Skin of body (tissue), 2 donors: ENCODE data around the gene SNX15. TPM values are rescaled to one million over a fixed set of nuclear protein-coding genes. Genes with fewer than 3 reads are reported as not detected.
"Not testable (repeated sequence)": the region's sequence is repeated elsewhere in the genome, so short reads cannot be mapped to it uniquely, and the experiment has no call there.

Experiments used
- DNase-seq: peaks from one replicate; lab custom pipeline; 2025; lab: John Stamatoyannopoulos, UW
- total RNA-seq: library from RNA; depleted of rRNA; stranded (reverse); fragments of >200 nt; gene quantifications from one replicate; pipeline ENCODE4 v1.2.3, GENCODE V29; 2014

SNX15 gene
- total RNA-seq, result 8.6 TPM

DNA sequence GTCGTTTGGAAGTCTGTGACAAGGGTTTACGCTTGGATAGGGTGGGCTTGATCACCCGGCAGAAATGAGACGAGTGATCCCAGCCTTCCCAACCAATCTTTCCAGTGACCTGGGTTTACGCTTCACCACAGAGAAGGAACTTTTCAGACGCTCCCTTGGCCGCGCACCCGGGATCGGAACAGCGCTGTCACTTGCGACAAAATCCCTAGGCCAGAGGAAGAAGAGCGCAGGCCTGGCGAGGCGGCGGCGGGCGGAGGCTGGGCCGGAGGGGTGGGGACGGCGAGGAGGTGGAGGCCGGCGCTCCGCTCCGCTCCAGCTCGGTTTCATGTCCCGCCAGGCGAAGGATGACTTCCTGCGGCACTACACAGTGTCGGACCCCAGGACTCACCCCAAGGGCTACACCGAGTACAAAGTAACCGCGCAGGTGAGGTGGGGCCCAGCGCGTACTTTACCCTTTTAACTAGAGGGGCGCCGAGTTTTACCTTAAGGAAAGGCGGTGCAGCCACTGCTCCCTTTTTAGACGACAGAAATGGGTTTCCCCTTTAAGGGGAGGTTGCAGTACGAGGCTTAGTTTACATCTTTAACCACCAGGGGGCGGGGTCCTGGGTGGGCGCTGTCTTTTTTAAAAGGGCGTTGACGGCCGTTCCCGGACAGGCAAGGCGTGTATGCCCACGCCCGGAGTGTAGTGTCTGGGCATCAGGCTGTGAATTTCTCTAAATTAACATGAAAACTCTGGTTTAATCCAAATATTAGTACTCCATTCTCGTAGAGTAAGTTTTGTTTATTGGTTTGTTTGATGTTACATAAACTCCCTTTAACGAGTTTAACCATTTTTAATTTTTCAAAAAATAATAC is at the start of gene SNX15:
Gene SNX15 (plus strand): TSS at position 227 of the 855 bp plus-strand sequence. CDS start 99 bp downstream, at position 326.
- DNase-seq, result peak; percentile 97

DNA sequence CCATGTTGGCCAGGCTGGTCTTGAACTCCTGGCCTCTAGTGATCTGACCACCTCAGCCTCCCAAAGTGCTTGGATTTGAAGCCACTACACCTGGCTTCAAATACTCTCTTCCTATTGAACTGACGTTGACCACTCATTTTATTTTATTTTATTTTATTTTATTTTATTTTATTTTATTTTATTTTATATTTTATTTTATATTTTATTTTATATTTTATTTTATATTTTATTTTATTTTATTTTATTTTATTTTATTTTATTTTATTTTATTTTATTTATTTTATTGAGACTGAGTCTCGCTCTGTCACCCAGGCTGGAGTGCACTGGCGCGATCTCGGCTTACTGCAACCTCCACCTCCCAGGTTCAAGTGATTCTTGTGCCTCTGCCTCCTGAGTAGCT is 43.9 kb upstream of the SNX15 start:
- not testable (repeated sequence) for DNase-seq

DNA sequence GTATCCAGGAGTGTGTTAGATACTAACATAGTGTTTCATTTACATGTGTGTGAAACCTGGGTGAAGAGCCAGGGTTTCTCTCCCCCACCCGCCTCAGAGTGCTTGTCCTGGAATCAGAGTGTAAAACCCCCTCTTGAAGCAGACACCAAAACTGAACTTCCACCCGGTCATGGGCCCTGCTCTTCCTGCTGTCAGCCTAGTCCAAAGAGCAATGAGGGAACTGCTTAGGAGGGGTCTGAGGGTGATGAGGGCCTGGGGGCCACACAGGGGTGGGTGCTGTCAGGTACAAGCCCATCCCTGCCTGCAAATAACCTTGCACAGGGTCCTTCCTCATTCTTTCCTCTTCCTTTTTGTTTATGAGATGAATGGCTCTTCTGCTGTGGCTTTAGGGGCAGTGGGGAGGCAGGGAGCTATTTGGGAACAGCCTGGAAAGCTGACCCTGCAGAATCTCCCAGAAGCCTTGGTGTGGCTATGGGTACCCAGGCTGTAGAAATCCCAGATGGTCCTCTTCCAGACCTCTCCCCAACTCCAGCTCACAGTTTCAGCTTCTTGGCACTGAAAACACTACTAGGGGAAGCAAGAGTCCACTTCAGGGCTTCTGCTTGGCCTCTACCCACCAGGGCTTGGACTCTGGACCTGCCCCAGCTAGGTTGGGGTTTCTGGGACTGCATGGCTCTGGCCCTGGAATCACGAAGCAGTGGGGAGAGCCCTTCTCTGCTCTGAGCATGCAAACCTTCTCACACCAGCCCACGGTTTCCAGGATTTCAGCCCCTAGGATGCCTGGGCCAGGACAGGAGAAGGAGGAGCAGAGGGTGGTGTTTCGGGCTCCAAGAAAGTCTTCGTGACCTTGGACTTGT is 39.0 kb upstream of the SNX15 start:
- no peak for DNase-seq

DNA sequence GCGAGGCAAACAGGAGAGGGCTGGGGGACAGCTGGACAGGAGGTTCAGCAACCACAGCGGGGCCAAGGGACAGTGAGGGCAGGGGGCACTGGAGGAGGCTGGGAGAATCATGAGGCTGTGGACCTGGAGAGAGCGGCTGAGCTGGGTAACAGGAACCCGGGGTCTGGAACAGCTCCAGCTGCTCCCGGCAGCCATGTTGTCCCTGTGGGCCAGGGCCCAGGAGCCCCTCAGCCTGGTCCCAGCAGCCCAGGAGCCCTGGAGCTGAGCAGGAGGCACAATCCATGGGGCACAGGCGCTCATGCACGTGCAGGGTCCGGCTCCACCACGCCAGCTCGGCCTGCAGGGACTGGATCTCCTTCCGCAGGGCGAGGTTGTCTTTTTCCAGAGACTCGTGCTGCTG is 37.8 kb upstream of the SNX15 start:
- no peak for DNase-seq

- no peak for DNase-seq
Measured at GRCh38 chr11:64990222-64990923, 36.9 kb upstream of the SNX15 start.

DNA sequence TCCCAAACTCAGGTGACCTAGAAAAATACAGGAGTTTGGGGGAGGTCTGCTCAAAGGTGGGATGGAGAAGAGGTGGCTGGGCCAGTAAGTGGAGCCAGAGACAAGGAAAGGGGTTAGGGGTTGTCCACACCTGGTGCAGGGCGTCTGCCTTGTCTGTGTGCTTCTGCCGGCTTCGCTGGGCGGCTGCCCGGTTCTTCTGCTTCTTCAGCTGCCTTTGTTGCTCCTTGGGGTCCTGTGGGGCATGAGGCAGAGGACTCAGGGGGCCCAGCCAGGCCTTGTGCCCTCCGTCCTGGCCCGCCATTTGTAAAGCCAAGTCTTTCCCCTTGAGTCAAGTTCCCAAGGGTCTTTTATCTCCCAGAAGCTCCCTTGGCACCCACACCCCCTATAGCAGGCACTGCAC is 32.9 kb upstream of the SNX15 start:
- no peak for DNase-seq

DNA sequence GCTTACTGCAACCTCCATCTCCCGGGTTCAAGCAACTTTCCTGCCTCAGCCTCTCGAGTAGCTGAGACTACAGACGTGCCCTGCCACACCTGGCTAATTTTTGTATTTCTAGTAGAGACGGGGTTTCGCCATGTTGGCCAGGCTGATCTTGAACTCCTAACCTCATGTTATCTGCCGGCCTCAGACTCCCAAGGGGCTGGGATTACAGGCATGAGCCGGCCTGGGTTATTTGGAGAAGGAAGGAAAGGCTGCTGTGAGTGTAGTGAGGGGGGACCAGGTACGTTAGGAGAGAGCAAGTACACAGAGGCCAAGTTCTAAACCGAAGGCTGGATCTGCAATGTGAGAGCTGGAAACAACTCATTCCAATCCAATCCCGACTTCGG is 30.9 kb upstream of the SNX15 start:
- no peak for DNase-seq

GRCh38 chr11:64996710-64997380 is 30.4 kb upstream of the SNX15 start, which contains the start of gene BATF2:
Gene BATF2 (minus strand): TSS chr11:64996971. CDS start chr11:64996914, 57 bp downstream.
- DNase-seq, result no peak

DNA sequence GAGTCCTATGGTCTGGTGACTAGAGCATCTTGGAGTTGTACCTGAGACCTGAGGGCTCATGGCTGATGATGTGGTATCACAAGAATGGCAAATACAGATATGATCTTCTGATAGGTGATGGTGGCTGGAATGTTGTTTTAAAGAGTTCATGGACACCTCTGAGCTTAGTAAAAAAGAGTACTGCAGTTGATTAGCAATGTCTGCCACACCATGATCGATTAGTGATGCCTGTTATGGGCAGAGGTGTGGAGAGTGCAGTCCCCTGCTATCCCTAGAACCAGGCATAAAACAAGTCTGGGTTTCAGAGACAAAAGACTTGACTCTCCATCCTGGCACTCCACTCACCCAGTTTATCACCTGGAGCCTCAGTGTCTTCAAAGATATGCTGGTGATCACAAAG is 29.1 kb upstream of the SNX15 start:
- no peak for DNase-seq

DNA sequence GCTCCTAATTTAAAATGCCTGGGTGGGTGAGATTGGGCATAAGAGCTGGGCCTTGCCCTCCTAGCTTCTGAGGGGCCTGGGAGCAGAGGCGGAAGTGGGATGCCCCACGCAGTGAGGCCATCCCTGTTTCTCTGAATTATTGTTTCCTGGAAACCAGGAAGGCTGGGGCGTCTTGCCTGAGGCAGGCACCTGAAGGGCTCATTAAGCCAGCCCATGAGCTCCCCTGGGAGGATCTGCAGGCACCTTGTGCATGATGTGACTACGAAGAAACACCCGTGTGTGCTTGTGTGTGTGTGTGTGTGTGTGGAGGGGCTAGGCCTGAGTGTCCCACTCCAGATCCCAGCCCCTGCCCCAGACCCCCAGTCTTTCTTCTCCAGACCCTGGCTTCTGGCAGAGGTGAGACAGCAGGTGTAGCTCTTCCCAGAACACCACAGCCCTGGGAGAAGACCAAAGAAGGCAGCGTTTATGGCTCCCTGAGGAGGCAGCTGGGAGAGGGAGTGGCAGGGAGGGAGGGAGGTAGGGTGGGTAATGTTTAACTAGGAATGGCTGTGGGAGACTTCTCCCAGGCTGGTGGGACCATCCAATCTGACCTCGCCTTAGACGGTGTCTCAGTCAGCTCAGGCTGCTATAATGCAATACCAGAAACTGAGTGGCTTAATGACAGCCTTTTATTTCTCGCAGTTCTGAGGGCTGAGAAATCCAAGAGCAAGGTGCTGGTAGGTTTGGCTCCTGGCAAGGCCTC is 28.4 kb upstream of the SNX15 start:
- DNase-seq, result no peak

GRCh38 chr11:64999478-64999877 is 27.8 kb upstream of the SNX15 start:
- DNase-seq, result no peak

DNA sequence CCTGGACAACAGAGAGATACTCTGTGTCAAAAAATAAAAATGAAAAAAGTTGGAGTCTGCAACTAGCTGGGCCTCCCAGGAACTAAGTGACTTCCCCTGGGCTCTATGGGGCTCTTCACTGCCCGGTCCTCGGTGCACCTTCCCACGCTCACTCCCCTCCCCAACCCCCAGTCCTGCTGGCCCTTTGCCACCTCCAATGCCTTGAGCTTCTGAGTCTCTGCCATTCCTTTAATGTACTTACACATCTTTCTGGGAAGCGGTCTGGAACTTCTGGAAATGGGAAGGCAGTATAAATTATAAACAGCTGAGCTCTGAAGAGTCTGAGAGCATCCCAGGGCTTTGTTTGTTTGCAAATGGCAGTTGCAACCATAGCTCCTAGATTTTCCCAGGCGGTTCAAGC is 24.5 kb upstream of the SNX15 start:
- DNase-seq, result no peak

GRCh38 chr11:65003282-65003681 is 24.0 kb upstream of the SNX15 start:
- no peak for DNase-seq

- DNase-seq, result not testable (repeated sequence)
Measured at GRCh38 chr11:65003968-65004367, 23.3 kb upstream of the SNX15 start.

DNA sequence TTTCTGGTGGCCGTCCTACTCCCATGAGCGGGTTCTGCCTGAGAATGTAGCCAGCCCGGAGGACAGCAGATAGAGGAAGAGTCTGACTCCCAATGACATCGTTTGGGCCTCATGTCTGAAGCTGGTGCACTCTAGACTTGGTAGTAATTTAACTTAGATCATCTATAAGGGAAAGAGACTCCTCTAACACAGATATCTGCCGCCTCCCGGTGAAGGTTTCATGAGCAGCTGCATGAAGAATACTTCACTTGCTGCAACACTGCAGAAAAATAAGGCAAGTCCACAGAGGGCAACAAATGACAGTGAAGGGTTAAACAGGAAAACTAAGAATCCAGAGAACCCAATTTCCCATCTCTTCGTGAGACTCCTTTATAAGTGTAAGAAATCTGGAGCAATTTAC is 19.2 kb upstream of the SNX15 start:
- no peak for DNase-seq

DNA sequence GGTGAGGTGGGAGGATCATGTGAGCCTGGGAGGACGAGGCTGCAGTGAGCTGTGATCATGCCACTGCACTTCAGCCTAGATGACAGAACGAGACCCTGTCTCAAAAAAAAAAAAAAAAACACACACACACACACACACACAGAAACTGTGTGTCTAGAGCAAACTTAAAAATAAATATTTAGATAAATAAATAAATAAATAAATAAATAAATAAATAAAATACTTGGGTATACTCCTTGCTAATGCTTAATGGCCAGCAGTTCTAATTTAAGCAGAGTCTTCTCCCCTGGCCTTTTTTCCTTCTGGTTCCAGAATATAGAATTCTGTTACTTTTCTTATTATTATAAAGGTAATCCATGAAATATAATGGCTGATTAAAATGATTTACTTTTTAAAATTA is 18.4 kb upstream of the SNX15 start:
- no peak for DNase-seq

DNA sequence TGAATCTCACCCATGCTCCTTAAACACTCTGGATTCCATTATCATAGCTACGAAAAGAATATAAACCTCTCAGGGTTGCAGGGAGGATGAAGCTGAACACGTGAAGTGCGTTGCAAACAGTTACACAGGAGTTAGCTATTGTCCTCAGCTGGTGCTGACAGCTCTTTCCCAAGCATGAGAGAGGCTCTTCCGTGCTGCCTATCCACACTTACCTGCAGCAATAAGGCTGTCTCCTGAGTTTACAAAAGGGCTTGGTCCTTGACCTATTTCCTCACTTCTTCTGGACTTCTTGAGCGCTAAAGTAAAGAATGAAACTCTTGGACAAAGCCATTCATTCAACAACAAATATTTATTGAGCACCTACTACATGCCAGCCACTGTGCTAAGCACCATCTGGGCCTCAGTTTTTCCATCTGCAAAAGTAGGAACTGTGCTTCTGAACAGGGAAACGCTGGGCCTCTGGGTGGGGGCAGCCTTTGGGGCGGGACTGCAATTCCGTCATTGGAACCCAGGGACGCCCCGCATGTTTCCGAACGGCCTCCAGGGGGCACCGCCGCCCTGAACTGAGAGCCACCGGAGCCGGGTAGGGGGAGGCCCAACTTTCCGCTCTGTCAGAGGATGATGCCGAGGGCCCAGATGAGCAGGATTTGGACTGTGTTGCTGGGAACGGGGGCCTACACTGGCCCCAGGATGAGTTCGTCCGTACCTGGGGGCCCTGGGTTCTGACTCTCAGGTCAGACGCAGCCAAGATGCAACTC is 13.9 kb upstream of the SNX15 start:
- DNase-seq, result peak; percentile 93

DNA sequence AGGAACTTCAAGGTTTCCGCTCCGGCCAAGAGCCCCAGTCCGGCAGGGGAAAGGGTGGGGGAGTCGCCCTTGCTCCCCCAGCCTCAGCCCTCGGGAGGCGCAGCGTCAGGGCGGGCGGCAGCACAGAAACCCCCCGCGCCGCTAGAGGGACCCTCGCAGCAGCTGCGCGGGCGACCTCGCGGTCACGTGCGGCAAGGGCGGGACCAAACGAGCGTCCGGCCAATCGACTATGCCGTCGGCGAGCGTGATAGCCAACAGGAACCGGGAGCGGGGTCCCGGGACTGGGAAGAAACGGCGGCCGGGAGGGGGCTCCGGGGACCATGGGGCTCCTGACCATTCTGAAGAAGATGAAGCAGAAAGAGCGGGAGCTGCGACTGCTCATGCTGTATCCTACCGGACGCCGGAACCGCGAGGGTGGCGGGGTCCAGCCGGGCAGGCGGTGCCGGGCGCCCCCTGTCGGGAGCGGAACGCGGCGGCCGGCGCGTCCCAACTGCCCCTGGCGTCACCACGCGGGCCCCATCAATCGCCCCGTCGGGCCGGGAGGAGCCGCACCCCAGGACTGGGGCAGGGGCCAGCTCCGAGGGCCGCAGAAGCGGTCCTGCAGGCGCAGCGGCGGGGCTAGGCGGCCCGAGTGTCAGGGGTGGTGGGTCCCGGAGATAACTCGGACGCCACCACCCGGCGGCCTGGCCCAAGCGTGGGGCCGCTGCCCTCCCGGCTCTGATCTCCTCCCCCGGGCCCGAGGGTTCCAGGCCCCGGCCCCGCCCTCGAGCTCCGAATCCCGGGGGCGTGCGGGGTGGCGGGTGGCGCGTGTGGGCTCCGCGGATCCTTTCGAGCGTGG is 13.1 kb upstream of the SNX15 start, which contains the start of gene ARL2:
Gene ARL2 (plus strand): TSS at position 273 of the 838 bp plus-strand sequence. CDS start 48 bp downstream, at position 321.
- peak; percentile 88 for DNase-seq
